NOMO-1 treated with dmso at 0.1 percent for 144 hours (cell line): Measurements from ENCODE around the gene PROX1.

Source experiments
- DNase-seq: peaks from one replicate; lab custom pipeline; 2025; ENCODE audit not compliant: unreplicated experiment; lab: John Stamatoyannopoulos, UW

PROX1 gene

DNA sequence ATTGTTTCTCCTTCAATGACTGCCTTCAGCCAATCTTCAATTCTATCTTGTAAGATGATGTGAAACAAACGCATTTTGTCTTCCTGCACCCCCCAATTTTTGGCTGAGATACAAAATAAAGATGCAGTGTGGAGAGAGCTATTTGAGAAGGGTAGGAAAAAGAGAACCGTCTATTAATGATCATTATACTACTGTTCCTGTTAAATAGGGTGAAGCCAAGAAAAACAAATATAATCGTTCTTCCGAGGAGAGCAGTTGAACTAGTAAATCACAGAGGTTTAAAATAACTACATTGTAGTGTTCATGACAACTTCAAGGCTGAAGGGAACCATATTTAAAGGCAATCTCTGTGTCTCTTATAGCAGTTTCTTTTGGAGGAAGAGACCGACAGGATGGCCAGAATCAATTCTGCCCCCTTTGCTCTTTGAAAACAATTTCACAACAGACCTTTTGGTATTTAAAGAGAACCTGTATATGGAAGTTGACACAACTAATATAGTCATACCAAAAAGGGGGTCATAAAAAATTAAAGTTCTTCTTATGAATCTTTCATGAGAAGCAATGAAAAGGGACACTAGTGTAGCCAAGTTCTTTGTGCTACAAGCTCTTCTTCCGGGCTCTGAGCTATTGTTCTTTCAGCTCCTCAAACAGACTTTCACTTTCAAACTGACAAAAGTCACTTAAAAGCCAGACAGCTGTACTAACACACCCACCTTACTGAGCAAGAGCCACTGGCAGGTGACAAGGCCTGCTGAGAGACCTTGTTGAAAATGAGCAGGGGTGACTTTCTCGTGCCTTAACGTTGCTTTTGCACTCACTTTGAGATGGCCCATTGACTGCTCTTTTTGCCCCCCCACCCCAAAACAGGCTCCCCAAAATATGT is 30.9 kb downstream of the PROX1 start:
- no peak for DNase-seq

DNA sequence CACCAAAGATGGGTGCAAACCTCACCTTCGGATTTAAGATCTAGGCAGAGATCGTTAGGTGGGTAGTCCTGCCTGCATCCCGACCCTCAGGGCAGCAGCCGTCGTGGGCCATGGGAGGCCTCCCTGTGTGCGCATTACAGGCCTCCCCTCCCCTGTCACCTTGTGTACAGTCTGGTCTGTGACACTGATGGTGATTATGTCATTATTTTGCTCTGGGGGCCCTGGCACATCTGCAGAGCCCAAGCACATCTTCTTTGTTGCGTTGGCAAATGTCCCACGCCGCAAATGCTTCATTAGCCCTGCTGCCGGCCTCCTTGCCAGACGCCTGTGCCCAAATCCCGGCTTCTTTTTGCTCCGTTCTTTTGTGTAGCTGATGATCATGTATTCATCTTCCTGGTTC is 31.7 kb downstream of the PROX1 start:
- DNase-seq, result no peak

DNA sequence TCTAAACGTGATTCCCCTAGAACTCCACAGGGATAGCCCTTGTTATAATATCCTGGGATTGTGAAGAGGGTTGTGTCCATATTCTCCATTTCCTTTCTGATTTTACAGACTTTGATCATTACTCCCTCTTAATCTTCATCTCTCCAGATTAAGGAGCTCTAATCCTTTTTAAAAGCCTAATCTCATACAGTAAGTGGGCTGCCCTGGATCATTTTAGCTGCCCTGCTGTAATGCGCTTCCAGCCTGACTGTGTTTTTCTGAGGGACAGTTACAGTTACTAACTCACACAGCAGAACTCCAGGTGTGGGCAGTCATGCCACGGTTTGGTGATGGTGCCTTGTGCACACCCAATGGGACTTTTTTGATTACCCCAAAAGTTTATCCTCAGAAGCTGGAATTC is 33.5 kb downstream of the PROX1 start:
- DNase-seq, result no peak

DNA sequence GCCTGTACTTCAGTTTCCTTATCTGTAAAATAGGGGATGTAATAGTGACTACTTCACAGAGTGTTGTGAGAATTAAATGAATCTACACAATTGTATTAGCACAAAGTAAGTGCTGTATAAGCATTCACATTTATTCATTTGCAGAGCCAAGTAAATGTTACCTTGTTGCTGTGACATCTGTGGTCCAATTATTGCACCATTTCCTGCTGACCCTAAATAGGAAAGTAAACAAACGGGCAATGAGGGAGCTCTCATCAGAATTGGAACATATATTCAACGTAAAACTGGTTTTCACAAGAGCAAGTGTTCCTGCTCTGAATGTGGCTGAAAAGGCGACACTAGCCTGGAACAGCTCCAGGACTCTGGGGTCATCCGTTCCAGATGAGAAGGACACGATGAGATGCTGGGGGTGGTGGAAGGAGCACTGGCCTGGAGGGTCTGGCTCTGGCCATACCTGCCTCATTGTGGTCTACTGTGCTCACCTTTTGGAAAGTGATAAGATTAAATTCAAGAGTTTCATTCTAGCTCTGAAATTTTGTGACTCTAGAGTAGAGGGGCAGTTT is 34.5 kb downstream of the PROX1 start:
- DNase-seq, result no peak

DNA sequence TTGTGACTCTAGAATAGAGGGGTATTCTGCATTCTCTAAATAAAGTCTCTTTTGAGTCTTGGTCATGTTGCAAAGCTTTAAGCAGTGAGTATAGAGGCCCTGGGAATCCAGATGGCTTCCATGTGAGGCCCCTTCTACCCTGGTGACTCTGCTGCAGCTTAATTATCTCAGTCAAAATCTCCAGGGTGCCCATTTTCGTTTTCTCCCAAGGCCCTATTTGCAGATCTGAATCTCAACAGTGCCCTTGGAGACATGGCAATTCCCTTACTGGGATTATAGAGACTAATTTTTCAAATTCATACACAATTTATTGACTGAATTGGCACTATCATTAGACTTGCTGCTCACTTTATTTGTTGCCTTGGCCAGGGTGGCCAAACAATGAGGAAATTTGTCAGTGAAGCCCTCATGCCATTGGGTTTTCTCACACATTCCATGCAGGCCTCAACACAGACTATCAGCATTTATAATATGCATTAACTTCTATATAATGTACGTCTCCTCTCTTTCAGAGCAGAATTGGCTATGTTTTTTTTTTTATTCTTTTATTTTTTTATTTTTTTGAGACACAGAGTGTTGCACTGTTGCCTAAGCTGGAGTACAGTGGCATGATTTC is 35.1 kb downstream of the PROX1 start:
- no peak for DNase-seq

DNA sequence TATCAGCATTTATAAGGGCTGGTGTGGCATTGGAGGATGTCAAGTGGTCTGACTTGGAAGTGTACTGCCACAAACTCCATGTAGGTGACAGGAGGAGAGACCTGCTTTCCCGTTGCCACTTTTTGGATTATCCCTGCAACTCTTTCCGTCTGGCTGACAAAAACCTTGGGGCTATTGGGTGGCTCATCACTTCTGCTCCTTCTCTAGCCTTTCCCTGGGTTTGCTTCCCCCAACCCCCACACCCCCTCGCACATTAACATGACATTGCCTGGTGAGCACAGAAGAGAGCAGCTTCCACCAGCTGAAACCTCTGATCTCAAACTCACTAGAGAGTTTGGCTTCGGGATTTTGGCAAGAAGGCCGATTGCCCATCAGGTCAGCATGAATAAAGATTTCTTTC is 39.2 kb downstream of the PROX1 start:
- no peak for DNase-seq

DNA sequence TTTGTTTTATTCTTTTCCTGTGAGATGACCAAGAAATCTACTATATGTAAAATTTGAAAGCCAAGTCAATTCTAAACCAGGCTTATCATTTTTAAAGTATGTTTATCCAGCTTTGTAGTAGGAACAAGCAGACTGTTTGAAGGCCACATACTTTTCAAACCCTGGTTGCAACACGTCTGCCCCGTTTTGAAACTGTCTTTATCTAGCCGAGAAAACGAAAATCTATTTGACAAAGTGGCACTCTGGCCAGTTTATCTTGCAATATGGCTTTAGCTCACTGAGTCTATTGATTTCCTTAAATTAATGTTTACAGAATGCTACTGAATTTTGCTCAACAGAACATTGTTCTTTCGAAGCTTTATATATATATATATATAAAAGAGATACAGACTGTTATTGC is 39.7 kb downstream of the PROX1 start:
- no peak for DNase-seq

DNA sequence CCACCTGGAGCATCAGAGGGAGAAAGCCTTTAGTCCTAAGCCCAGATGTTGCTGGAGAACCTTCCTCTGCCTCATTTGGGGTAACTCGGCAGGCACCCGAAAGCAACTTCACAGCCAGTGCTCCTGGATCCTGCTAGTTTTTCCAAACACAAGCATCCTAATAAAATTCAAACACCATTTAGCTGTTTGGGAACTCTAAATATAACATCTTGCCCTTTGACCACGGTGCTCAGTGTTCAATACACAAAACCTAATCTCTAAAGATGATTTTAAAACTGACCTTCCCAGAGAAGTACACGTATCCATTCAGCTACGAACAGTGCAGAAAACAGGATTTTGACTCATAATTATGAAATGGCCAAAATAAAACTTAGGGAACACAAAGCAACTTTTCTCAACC is 40.3 kb downstream of the PROX1 start:
- no peak for DNase-seq

DNA sequence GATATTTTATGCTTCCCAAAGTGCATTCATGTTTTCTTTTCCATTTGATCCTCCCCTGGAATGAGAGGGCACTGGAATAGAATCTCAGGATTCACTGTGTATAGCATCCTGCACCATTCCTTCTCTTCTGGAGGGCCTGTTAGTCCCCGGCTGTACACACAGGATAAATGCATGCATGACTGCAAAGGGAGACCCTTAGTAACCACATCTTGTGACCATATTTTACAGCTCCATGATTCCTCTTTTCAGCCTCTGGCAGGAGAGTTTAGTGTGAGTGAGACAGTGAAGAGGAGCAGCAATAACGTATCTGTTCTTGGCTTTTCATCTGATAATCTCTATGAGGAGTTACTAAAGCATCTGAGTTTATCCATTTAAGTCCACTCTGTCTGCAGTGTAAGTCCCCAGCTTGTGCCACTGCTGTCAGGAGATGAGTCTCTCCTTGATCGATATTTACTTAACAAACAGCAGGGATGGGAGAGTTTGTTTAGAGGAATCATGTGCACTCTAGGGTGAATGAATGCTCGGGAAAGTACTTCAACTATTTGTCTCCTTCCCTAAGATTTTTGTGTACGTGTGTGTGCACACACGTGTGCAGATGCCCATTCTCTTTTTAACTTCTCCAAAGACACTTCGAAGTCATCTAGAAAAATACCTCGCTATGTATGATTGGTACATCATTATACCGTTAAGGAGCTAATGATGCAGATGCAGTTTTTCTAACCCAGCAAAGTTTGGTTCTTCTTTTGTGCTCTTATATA is 41.1 kb downstream of the PROX1 start:
- DNase-seq, result no peak

DNA sequence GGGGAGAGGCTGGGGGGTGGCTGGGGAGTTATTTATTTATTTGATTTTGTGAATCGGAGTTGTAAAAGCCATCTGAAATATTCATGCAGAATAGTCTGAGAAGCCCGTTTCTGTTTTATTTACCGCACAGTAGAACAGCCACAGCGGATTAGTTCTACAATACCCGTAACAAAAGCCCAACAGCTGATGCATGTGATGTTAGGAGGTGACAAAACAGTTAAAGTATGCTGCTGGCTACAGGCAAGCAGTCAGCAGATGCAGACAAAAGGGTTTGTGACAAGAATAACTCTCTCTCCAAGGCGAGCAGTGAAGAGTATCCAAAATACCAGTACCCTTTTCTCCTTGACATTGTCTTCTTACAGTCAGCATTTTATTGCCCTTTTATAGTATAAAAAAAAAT is 42.0 kb downstream of the PROX1 start:
- DNase-seq, result no peak

DNA sequence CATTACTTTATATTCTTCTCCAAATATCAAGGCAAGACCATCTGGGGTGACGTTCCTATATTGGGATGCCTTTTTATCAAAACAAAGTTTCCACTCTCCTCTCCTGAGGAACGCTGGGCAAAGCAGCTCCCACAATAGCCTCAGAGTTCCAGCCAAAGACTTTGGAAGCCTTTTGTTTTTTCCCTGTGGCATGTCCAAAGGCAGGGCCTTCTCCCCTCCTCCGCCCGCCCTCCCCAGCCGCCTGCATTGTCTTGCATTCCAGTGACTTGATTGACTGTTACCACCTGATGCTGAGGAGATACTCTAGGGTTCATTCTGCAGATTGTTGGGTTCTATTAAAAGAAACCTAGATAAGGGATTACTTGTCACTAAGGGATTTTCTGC is 43.5 kb downstream of the PROX1 start:
- DNase-seq, result no peak

DNA sequence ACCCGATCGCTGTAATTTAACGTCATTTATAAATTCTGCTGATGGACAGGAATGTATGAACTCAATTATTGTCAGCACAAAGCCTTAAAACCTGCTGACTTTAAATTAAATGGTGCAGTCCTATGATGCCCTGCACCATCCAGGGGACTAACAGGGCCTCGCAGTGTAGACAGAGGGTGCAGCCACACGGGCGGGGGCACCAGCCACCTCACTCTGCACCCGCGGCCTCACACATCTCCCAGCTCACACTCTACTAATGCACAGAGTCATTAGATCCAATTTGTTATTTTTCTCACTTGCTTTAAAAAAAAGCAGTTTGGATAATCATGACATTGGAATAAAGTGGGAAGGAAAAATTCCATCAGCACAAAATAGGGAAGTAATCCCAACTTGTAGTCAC is 49.7 kb downstream of the PROX1 start:
- DNase-seq, result no peak

DNA sequence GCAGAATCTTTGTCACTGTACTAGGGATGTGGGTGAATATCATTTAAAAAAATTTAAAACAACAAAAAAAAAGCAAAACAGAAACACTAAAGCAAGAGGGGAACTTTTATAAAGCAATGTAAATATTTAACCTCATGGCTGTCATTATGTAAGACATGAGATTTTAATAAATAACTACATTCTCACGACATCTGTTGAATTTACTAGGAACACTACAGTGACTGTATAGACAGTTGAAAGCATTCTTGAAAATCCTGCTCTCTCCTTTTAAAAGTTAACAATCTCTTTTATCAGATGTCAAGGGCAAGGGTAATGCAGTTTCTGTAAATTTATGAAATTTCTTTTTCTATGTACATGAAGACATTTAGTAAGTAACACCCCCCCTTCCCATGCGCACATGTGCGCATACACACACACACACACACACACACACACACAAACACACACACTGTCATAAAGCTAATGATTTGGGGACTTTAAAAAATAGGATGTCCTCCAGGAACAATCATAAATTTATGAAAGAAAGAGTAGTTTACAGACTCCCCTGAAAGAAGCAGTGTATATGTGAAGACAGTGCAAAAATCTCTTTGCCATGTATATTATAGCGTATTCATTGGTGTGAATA is 51.7 kb downstream of the PROX1 start:
- DNase-seq, result no peak

DNA sequence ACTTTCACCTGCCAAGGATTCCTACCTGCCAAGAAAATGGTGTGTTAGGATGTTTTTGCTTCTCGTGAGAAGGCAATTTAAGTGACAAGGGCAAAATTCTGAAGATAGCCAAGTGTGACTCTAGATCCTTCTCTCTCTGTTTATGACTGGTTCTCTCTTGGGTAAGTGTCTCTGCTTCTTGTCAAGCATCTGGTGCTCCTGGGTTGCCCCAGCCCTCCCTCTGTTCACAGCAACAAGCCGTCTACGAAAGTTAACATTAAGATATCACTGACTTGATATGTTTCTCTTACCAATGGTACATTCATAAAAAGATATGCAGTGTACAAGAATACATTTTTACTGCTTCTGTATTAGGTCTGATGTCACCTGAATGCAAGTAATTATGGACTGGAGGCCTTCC is 55.4 kb downstream of the PROX1 start:
- no peak for DNase-seq

DNA sequence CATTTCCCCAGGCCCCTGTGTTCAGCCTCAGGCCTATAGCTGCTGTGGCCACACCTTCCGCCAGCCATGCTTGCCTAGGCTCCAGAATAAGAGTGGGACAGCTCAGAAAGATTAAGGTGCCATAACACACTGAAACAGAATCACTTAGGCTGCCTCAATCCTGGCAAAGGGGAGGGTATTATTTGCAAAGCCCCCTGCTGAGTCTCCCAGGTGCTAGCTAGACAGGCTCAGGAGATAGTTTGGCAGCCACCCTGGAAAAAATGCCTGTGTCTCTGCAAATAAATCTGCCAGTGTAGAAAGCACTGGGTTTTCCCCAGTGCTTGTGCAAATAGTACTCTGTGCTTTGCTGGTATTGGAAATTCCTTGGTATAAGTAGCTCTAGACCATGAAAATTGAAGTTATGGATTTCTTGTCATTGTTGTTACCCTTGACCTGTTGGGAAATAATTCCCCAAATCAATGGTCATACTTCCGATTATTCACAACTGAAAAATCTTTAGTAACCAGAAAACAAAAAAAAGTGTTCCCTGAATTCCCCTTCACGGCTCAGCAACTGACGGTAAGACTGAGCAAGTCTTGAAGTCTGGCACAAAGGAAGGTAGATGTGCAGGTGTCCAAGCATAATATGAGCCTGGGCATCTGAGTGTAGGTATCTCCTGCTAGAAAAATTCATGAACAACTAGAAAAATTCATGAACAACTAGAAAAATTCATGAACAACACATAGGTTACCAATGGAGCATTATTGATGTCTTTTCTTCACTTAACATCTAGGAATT is 56.9 kb downstream of the PROX1 start:
- no peak for DNase-seq

DNA sequence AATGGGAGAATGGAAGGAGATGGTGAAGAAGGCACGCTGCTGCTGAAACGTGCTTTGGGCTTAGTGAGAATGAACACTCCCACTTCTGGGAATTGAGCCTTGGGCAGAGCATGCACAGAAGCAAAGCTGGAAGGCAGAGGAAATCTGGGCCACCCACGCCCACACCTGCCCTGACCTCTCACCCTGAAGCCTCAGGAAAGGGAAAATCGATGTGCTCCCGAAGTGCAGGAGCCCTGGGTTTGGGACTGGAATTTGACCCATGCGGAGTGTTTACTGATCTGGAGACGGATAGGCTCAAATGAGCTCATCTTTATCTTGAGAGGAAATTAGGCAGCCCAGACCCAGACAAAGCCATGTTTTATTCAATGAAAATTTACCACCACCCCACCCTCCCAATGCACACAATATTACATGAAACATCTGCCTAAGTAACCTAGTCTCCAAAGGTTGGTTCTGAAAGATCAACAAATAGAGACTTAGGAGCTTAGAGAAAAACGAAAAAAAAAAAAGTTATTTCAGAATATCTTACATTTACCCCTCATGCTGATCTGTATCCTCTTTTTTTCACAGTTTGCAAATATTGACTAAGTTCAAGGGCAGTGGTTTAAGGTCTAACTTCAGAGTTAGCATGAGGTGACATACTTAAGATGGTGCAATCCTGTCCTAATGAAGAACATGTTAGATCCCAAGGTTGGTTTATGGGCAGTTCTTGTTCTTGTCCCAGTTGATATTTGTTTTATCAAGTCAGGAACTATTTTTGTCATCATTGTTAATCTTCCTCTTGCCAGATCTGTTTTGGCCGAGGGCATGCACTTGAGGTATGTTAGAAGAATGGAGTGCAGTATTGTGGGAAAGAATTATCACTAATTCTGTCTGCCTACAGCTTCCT is 63.0 kb downstream of the PROX1 start:
- no peak for DNase-seq

DNA sequence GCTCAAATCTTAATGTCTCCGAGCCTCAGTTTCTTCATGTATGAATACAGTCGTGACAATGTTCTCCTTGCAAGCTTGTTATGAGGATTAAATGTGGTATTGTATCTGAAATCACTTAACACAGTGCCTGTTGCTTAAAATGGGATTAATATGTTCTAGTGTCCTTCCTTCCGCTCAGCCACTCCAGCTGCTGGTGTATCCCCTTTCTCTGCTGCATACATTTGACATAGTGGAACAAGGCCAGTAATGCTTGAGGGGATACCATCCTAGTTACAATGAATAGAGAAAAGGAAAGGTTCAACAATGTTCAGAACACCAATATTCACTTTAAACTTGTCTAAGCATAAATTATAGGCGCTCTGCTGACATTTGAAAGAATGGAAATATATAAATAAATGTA is 64.0 kb downstream of the PROX1 start:
- DNase-seq, result no peak

DNA sequence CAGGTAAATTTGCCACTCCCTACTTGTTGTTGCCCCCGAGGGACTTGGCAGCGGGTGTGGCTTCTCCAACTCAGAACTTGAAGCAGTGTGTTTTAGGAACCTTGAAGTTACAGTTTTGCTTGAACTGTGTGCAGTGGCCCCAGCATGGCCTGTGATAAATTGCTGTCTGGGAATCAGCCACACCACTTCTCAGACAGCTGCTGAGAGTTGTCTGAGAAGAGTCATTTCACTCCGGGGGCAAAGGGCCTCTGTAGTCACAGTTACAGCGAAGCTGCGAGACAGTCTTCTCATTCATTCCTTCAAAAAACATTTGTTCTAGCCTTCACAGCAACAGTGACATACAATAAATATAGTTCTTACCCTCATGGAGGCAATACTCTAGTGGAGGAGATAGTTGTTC is 70.3 kb downstream of the PROX1 start:
- no peak for DNase-seq

DNA sequence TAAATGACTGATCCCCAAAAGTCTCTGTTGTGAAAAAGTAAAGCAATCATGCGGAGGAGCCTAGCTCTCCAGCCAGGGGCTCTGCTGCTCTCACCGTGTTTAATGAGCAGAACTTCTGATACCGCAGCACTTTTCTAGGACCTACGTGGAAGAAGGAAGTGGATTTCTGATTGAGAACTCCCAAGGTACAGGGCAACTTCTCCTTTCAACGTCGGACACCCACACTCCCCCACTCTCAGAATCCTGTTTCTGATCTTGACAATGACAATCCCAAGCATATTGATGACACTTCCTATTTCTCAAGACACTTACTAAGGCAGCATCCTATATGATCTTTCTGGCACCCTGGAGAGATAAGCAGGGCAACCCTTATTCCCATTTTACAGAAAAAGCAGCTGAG is 78.4 kb downstream of the PROX1 start:
- DNase-seq, result no peak

DNA sequence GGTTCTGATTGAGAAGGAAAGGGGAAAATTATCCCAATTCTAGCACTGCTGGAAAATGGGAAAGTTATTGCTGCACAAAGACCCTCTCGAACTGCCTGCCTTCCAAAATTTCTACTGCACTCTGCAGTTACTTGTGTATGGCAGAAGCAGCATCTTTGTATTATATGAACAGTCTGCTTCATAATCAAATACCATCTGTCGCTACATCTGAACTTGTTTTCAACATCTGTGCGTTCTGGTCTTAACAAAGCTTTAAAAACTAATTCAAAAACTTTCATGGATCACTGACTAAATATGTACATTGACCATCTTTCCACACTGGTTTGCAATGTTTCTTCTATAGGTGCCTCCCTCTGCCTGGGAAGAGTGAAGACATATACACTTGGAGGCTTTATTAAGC is 79.2 kb downstream of the PROX1 start:
- DNase-seq, result no peak
